ENCODE data around the gene GJD3. TPM values are rescaled to one million over a fixed set of nuclear protein-coding genes. Genes with fewer than 3 reads are reported as not detected.

Gene GJD3
- total RNA-seq, 4 donors from 2014 or later: not detected

- H3K9me3 ChIP-seq: no peaks in the 10 kb centered on the region
- TF ChIP-seq POLR2A (IDR thresholded peaks at IDR 0.05) (no peak), EP300 (IDR thresholded peaks at IDR 0.05) (no peak), CTCF (IDR thresholded peaks at IDR 0.05) (peak; percentile 96 to 99 (median 96))
- peaks cover 0 to 65% (median 17%) of the 10 kb centered on the region in 4 donors for H3K4me1 ChIP-seq
- DNase-seq (ENCODE audit: low spot score in 2 of 2): peak; percentile 92 to 98
- peaks cover 0 to 2% of the 10 kb centered on the region in 2 donors for H3K27me3 ChIP-seq
- peaks cover 0 to 29% (median 5%) of the 10 kb centered on the region in 3 donors for H3K36me3 ChIP-seq
- 10% methylated on average over 17 of the region's 17 CpGs for WGBS, 2 donors
- H3K27ac ChIP-seq: peak overlapping the region in 2 of 4 donors; percentile 74 to 75
- no peak overlapping the region for H3K4me3 ChIP-seq
Measured at GRCh38 chr17:40358323-40359038, 6.1 kb downstream of the GJD3 start.

- WGBS, 2 donors: 45 to 53% methylated on average over 15 to 19 of the region's 19 CpGs
- peak in 1 of 2 donors; percentile 12 for DNase-seq (ENCODE audit: low spot score in 2 of 2)
- peaks cover 0 to 62% (median 18%) of the 10 kb centered on the region in 4 donors for H3K4me1 ChIP-seq
Measured at GRCh38 chr17:40356990-40357881, 7.3 kb downstream of the GJD3 start.

GRCh38 chr17:40355804-40356758 is 8.5 kb downstream of the GJD3 start:
- no peak for DNase-seq (ENCODE audit: low spot score in 2 of 2)
- H3K27ac ChIP-seq: peak overlapping the region in 2 of 4 donors; percentile 74 to 75
- 35 to 41% methylated on average over 18 to 20 of the region's 33 CpGs for WGBS, 2 donors
- H3K36me3 ChIP-seq: peaks cover 0 to 51% (median 5%) of the 10 kb centered on the region in 3 donors
- no peaks in the 10 kb centered on the region for H3K9me3 ChIP-seq
- no peak for TF ChIP-seq CTCF (IDR thresholded peaks at IDR 0.05)
- no peak for TF ChIP-seq POLR2A (IDR thresholded peaks at IDR 0.05)
- peak in 1 of 2 donors; percentile 33 for TF ChIP-seq EP300 (IDR thresholded peaks at IDR 0.05)
- H3K27me3 ChIP-seq: no peaks in the 10 kb centered on the region
- peaks cover 0 to 72% (median 29%) of the 10 kb centered on the region in 4 donors for H3K4me1 ChIP-seq
- H3K4me3 ChIP-seq: no peak overlapping the region

More at GRCh38 chr17:40356990-40357881, 7.3 kb downstream of the GJD3 start:
- H3K27ac ChIP-seq: peak overlapping the region in 3 of 4 donors; percentile 17 to 75 (median 74)
- H3K4me3 ChIP-seq: no peak overlapping the region
- H3K36me3 ChIP-seq: peaks cover 0 to 41% (median 5%) of the 10 kb centered on the region in 3 donors
- TF ChIP-seq CTCF (IDR thresholded peaks at IDR 0.05): no peak
- TF ChIP-seq POLR2A (IDR thresholded peaks at IDR 0.05): no peak
- no peak for TF ChIP-seq EP300 (IDR thresholded peaks at IDR 0.05)
- no peaks in the 10 kb centered on the region for H3K9me3 ChIP-seq
- no peaks in the 10 kb centered on the region for H3K27me3 ChIP-seq

GRCh38 chr17:40355123-40355803 is 9.3 kb downstream of the GJD3 start:
- peaks cover 0 to 51% (median 5%) of the 10 kb centered on the region in 3 donors for H3K36me3 ChIP-seq

More at GRCh38 chr17:40355123-40355803, 9.3 kb downstream of the GJD3 start:
- TF ChIP-seq POLR2A (IDR thresholded peaks at IDR 0.05) (no peak), CTCF (IDR thresholded peaks at IDR 0.05) (peak; percentile 95 to 100 (median 98)), EP300 (IDR thresholded peaks at IDR 0.05) (peak in 1 of 2 donors; percentile 45)
- 30 to 36% methylated on average over 15 to 18 of the region's 29 CpGs for WGBS, 2 donors
- peak overlapping the region in 2 of 4 donors; percentile 74 to 75 for H3K27ac ChIP-seq
- H3K4me1 ChIP-seq: peaks cover 0 to 80% (median 37%) of the 10 kb centered on the region in 4 donors
- H3K27me3 ChIP-seq: no peaks in the 10 kb centered on the region
- DNase-seq (ENCODE audit: low spot score in 2 of 2): peak; percentile 73 to 85
- H3K4me3 ChIP-seq: no peak overlapping the region
- no peaks in the 10 kb centered on the region for H3K9me3 ChIP-seq

All from tibial nerve (tissue), 4 donors.